Fibroblast of lung (primary cell): ENCODE results near the gene ZNF831. TPM values are rescaled to one million over a fixed set of nuclear protein-coding genes. Genes with fewer than 3 reads are reported as not detected.

ENCODE experiments used
- DNase-seq, 2 donors: peaks; one replicate each; pipeline versions ENCODE4 v3.0.0 to v3.0.0-alpha.2; 2010; ENCODE audit warnings: low read depth in 2 of 2
- H2AFZ ChIP-seq: 2 replicates; pipeline ENCODE4 v1.5.1; 2012; ENCODE audit warnings: low read length, control low read depth, inconsistent platforms
- H3K27ac ChIP-seq: 2 replicates; pipeline ENCODE4 v1.5.1; 2011; ENCODE audit warnings: low read length, control low read depth; ENCODE audit not compliant: insufficient read depth
- H3K27me3 ChIP-seq: 2 replicates; pipeline ENCODE4 v1.5.1; 2011; ENCODE audit warnings: mild to moderate bottlenecking, low read length; ENCODE audit not compliant: control insufficient read depth, insufficient read depth
- H3K36me3 ChIP-seq: 2 replicates; pipeline ENCODE4 v1.5.1; 2011; ENCODE audit warnings: low read length; ENCODE audit not compliant: control insufficient read depth, insufficient read depth
- H3K4me1 ChIP-seq: 2 replicates; pipeline ENCODE4 v1.5.1; 2011; ENCODE audit warnings: low read length; ENCODE audit not compliant: control insufficient read depth, insufficient read depth; ENCODE audit errors: extremely low read depth
- H3K4me2 ChIP-seq: 2 replicates; pipeline ENCODE4 v1.5.1; 2011; ENCODE audit warnings: low read length, control low read depth; ENCODE audit not compliant: insufficient read depth; ENCODE audit errors: extremely low read depth
- H3K4me3 ChIP-seq, 4 experiments: fragments of 200-600 bp in 1 of 4; sonication (generic) in 1 of 4; replicated peaks in 1 of 4; 2 replicates each; pipeline ENCODE4 v1.5.1; 2011 to 2016; ENCODE audit warnings: low read length in 4 of 4, low read depth in 3 of 4, mild to moderate bottlenecking in 3 of 4, control low read depth in 2 of 4, inconsistent platforms in 1 of 4, mixed read lengths in 1 of 4; ENCODE audit not compliant: insufficient read depth in 1 of 4; ENCODE audit errors: control extremely low read depth in 1 of 4
- H3K79me2 ChIP-seq: 2 replicates; pipeline ENCODE4 v1.5.1; 2012; ENCODE audit warnings: mild to moderate bottlenecking, low read length, inconsistent platforms; ENCODE audit not compliant: control insufficient read depth, insufficient read depth
- H3K9ac ChIP-seq: 2 replicates; pipeline ENCODE4 v1.5.1; 2011; ENCODE audit warnings: mild to moderate bottlenecking, low read length, control low read depth; ENCODE audit not compliant: insufficient read depth
- H3K9me3 ChIP-seq: 2 replicates; pipeline ENCODE4 v1.5.1; 2012; ENCODE audit warnings: low read depth, low read length; ENCODE audit not compliant: control insufficient read depth, insufficient read depth
- H4K20me1 ChIP-seq: 2 replicates; pipeline ENCODE4 v1.5.1; 2011; ENCODE audit warnings: low read length; ENCODE audit not compliant: control insufficient read depth, insufficient read depth; ENCODE audit errors: extremely low read depth
- EZH2 ChIP-seq: IDR thresholded peaks from 2 replicates; pipeline ENCODE4 v1.5.1; 2012; ENCODE audit warnings: low read length, control low read depth, mild to moderate bottlenecking; ENCODE audit errors: missing control alignments
- polyA plus RNA-seq, 2 donors: library from polyadenylated mRNA; depleted of rRNA in 1 of 2; stranded (reverse) in 1 of 2; unstranded in 1 of 2; fragments of >200 nt; gene quantifications; 2 replicates each; pipeline ENCODE4 v1.2.1, GENCODE V29; 2011 to 2012; ENCODE audit warnings: missing spikeins in 1 of 2
- total RNA-seq: library from RNA; depleted of rRNA; stranded (reverse); fragments of >200 nt; gene quantifications from 2 replicates; pipeline ENCODE4 v1.2.1, GENCODE V29; 2014
- TF ChIP-seq, protein P1 (sequence below), 2 donors: IDR thresholded peaks in 1 of 2; conservative IDR thresholded peaks in 1 of 2; 1 replicate in 1 of 2; 2 replicates in 1 of 2; pipeline ENCODE4 v1.5.1; 2011 to 2012; ENCODE audit warnings: low read length in 2 of 2, control low read depth in 1 of 2, inconsistent platforms in 1 of 2, low read depth in 1 of 2, mild to moderate bottlenecking in 1 of 2

Gene ZNF831
- total and polyA plus RNA-seq, 2 donors (not counting 1 experiment from before 2014, with no cell fraction given): not detected

- Histone ChIP-seq H3K27ac (no peak overlapping the region), H4K20me1 (no peaks in the 10 kb centered on the region), H3K27me3 (no peaks in the 10 kb centered on the region), H3K9me3 (no peaks in the 10 kb centered on the region), H3K36me3 (no peaks in the 10 kb centered on the region), H3K9ac (no peak overlapping the region), H2AFZ (no peak overlapping the region), H3K4me3 (no peak overlapping the region), H3K79me2 (no peaks in the 10 kb centered on the region), H3K4me1 (no peaks in the 10 kb centered on the region), H3K4me2 (no peak overlapping the region)
- no peak for TF ChIP-seq EZH2
- TF ChIP-seq, protein P1, sequence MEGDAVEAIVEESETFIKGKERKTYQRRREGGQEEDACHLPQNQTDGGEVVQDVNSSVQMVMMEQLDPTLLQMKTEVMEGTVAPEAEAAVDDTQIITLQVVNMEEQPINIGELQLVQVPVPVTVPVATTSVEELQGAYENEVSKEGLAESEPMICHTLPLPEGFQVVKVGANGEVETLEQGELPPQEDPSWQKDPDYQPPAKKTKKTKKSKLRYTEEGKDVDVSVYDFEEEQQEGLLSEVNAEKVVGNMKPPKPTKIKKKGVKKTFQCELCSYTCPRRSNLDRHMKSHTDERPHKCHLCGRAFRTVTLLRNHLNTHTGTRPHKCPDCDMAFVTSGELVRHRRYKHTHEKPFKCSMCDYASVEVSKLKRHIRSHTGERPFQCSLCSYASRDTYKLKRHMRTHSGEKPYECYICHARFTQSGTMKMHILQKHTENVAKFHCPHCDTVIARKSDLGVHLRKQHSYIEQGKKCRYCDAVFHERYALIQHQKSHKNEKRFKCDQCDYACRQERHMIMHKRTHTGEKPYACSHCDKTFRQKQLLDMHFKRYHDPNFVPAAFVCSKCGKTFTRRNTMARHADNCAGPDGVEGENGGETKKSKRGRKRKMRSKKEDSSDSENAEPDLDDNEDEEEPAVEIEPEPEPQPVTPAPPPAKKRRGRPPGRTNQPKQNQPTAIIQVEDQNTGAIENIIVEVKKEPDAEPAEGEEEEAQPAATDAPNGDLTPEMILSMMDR (conservative IDR thresholded peaks at IDR 0.05 in 1 of 2, IDR thresholded peaks at IDR 0.05 in 1 of 2; ENCODE audit: low read depth in 1 of 2, low read length in 2 of 2): no peak
- DNase-seq: no peak
Observed at GRCh38 chr20:59273739-59274357, 110.2 kb downstream of the ZNF831 start.

DNA sequence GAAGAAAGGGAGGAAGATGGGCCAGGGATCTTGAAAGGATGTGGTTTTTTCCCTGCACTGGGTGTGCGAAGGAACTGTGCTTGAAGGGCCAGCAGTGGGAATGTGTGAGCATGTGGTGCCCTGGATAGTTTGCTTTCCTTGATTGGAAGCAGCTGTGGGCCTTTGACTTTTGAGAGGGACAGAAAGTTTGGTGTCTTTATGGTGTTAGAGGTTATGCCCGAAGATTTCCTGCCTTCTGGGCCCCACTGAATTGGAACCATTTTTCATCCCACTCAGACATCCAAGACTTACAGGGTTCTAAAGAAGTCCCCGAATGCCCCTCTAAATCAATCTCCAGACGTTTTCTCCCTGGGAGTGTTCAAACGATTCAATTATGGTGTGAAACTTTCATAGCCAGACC lies 113.3 kb downstream of the ZNF831 start:
- DNase-seq: no peak
- TF ChIP-seq, protein P1 (conservative IDR thresholded peaks at IDR 0.05 in 1 of 2, IDR thresholded peaks at IDR 0.05 in 1 of 2; ENCODE audit: low read depth in 1 of 2, low read length in 2 of 2): no peak
- no peak for TF ChIP-seq EZH2
- no peaks in the 10 kb centered on the region for H4K20me1 ChIP-seq

DNA sequence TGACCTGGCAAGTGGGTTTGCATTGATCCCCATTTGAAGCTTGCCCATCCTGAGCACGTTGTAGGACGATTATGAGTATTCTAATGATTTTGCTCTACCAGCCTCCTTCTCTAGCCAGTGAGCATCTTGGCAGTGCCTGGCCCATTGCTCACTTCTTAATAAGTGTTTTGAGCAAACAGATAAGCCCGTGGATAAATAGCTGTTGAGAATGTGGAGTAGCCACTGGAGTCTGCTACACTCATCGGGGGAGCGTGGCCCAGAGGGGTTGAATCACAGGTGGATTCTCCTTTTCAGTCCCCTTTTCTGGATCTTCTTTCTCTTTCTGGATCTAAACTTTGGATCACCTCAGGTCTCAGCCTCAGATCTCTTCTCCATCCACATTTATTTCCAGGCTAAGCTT lies 120.8 kb downstream of the ZNF831 start:
- no peaks in the 10 kb centered on the region for H4K20me1 ChIP-seq
- H3K79me2 ChIP-seq: no peaks in the 10 kb centered on the region
- H3K9me3 ChIP-seq: no peaks in the 10 kb centered on the region
- TF ChIP-seq, protein P1 (conservative IDR thresholded peaks at IDR 0.05 in 1 of 2, IDR thresholded peaks at IDR 0.05 in 1 of 2; ENCODE audit: low read depth in 1 of 2, low read length in 2 of 2): no peak
- TF ChIP-seq EZH2: no peak
- no peak overlapping the region for H3K27ac ChIP-seq
- no peak overlapping the region for H3K4me3 ChIP-seq
- DNase-seq: no peak
- H3K27me3 ChIP-seq: no peaks in the 10 kb centered on the region
- no peaks in the 10 kb centered on the region for H3K36me3 ChIP-seq
- H3K4me1 ChIP-seq: no peaks in the 10 kb centered on the region
- no peak overlapping the region for H3K9ac ChIP-seq
- H2AFZ ChIP-seq: no peak overlapping the region
- H3K4me2 ChIP-seq: no peak overlapping the region

More for the DNA sequence above, 113.3 kb downstream of the ZNF831 start:
- H3K4me1 ChIP-seq: no peaks in the 10 kb centered on the region
- H3K27me3 ChIP-seq: no peaks in the 10 kb centered on the region
- no peaks in the 10 kb centered on the region for H3K9me3 ChIP-seq
- H3K4me2 ChIP-seq: no peak overlapping the region
- no peak overlapping the region for H3K9ac ChIP-seq
- H3K36me3 ChIP-seq: no peaks in the 10 kb centered on the region
- H2AFZ ChIP-seq: no peak overlapping the region
- H3K79me2 ChIP-seq: no peaks in the 10 kb centered on the region
- no peak overlapping the region for H3K27ac ChIP-seq
- no peak overlapping the region for H3K4me3 ChIP-seq
